Esophagus muscularis mucosa (tissue), 4 donors: ENCODE results near the gene ATRX. TPM values are rescaled to one million over a fixed set of nuclear protein-coding genes. Genes with fewer than 3 reads are reported as not detected.
A peak's percentile ranks its signal among the peaks of the same experiment; 100 is the strongest.

Experiments
- DNase-seq: peaks from one replicate; pipeline ENCODE4 v3.0.0-alpha.2; 2017; ENCODE audit errors: extremely low spot score
- H3K27ac ChIP-seq, 4 donors: fragments of 200-600 bp; sonication (generic); replicated peaks in 1 of 4; 1 replicate in 3 of 4; 2 replicates in 1 of 4; pipeline ENCODE4 v1.5.1; 2016 to 2019; ENCODE audit warnings: mild to moderate bottlenecking in 1 of 4
- H3K27me3 ChIP-seq, 4 donors: fragments of 200-600 bp; sonication (generic); one replicate each; pipeline versions ENCODE4 v1.5.1 to v1.6.0; 2016 to 2019
- H3K36me3 ChIP-seq, 4 donors: fragments of 200-600 bp; sonication (generic); one replicate each; pipeline ENCODE4 v1.5.1; 2016 to 2019
- H3K4me1 ChIP-seq, 4 donors: fragments of 200-600 bp; sonication (generic); one replicate each; pipeline ENCODE4 v1.5.1; 2016 to 2019
- H3K4me3 ChIP-seq, 4 donors: fragments of 200-600 bp; sonication (generic); 1 replicate in 2 of 4; 2 replicates in 2 of 4; pipeline ENCODE4 v1.5.1; 2016 to 2019; ENCODE audit warnings: mild to moderate bottlenecking in 4 of 4, moderate library complexity in 1 of 4
- H3K9me3 ChIP-seq, 4 donors: fragments of 200-600 bp; sonication (generic); 1 replicate in 3 of 4; 2 replicates in 1 of 4; pipeline ENCODE4 v1.5.1; 2016 to 2019
- EP300 ChIP-seq: sonication (generic); formaldehyde crosslinking; IDR thresholded peaks from one replicate; pipeline ENCODE4 v1.6.1; 2017; ENCODE audit warnings: antibody characterized with exemption
- POLR2A ChIP-seq: fragments of 450-650 bp; IDR thresholded peaks from one replicate; pipeline ENCODE4 v1.6.1; 2017; ENCODE audit warnings: antibody characterized with exemption, moderate library complexity, mild to moderate bottlenecking, low read depth
- POLR2AphosphoS5 ChIP-seq, 2 donors: sonication (generic); formaldehyde crosslinking; IDR thresholded peaks; one replicate each; pipeline ENCODE4 v1.6.1; 2017; ENCODE audit warnings: antibody characterized with exemption in 2 of 2
- WGBS: methylation state at CpG from one replicate; pipeline ENCODE4 v1.1.5; 2018; 5-methylcytosine and 5-hydroxymethylcytosine counted together
- intact Hi-C: fragments of 100-400 bp; cut with DNase I; formaldehyde crosslinking; loops from one replicate; pipeline ENCODE4 v1.15.1; 2023
- total RNA-seq, 4 donors: library from RNA; depleted of rRNA; stranded (reverse); fragments of >200 nt; gene quantifications; one replicate each; pipeline versions ENCODE4 v1.1.0 to v1.2.1, GENCODE V29; 2016
- TF ChIP-seq, protein P1 (sequence below), 3 experiments: fragments of 200-600 bp in 2 of 3; fragments of 450-650 bp in 1 of 3; sonication (generic) in 2 of 3; IDR thresholded peaks; one replicate each; pipeline ENCODE4 v1.5.1; 2017 to 2019; ENCODE audit warnings: antibody characterized with exemption in 3 of 3, mild to moderate bottlenecking in 2 of 3, moderate library complexity in 1 of 3

The ATRX gene
- total RNA-seq, 4 donors from 2014 or later = 71.1 to 105 (median 95.8) TPM

DNA sequence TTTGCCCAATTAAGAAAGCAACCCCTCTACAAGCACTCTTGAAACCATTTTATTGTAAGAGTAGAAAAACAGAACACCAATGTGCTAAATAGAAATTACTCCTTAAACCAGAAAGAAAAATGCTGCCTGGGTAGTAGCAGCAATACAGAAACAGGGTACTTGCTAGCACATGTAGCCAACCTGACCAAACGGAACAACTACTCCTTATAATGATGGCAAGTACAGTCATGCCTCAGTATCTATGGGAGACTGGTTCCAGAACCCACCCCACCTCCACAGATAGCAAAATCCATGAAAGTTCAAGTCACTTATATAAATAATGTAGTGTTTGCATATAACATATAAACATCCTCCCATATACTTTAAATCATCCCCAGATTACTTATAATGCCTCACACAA, 168.8 kb downstream of the ATRX start:
- Histone ChIP-seq H3K27me3 (no peaks in the 10 kb centered on the region), H3K4me3 (no peak overlapping the region), H3K27ac (no peak overlapping the region), H3K36me3 (peaks cover 0 to 15% (median 0%) of the 10 kb centered on the region in 4 donors), H3K4me1 (no peaks in the 10 kb centered on the region), H3K9me3 (no peaks in the 10 kb centered on the region)
- DNase-seq = no peak
- intact Hi-C loops = no loop called here
- 57% methylated on average over 1 of the region's 1 CpG for WGBS
- TF ChIP-seq, protein P1, sequence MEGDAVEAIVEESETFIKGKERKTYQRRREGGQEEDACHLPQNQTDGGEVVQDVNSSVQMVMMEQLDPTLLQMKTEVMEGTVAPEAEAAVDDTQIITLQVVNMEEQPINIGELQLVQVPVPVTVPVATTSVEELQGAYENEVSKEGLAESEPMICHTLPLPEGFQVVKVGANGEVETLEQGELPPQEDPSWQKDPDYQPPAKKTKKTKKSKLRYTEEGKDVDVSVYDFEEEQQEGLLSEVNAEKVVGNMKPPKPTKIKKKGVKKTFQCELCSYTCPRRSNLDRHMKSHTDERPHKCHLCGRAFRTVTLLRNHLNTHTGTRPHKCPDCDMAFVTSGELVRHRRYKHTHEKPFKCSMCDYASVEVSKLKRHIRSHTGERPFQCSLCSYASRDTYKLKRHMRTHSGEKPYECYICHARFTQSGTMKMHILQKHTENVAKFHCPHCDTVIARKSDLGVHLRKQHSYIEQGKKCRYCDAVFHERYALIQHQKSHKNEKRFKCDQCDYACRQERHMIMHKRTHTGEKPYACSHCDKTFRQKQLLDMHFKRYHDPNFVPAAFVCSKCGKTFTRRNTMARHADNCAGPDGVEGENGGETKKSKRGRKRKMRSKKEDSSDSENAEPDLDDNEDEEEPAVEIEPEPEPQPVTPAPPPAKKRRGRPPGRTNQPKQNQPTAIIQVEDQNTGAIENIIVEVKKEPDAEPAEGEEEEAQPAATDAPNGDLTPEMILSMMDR (IDR thresholded peaks at IDR 0.05) = no peak
- TF ChIP-seq POLR2A (no peak), POLR2AphosphoS5 (IDR thresholded peaks at IDR 0.05) (no peak), EP300 (no peak)

DNA sequence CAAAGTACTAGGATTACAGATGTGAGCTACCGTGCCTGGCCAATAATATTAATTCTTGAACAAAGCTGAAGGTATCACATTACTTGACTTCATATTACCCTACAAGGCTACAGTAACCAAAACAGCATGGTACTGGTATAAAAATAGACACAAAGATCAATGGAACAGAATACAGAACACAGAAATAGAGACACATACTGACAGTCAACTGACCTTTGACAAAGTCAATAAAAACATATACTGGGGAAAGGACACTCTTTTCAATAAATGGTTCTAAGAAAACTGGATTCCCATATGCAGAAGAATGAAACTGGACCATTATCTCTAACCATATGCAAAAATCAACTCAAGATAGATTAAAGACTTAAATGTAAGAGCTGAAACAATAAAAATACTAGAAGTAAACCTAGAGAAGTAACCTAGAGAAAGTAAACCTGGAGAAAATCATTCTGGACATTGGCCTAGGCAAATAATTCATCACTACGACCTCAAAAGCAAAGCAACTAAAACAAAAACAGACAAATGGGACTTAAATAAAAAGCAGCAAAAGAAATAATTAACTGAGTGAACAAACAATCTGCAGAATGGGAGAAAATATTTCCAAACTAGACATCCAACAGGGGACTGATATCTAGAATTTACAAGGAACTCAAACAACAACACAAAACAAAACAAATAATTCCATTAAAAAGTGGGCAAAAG, 182.2 kb downstream of the ATRX start:
- Histone ChIP-seq H3K4me1 (no peaks in the 10 kb centered on the region), H3K4me3 (no peak overlapping the region), H3K9me3 (no peaks in the 10 kb centered on the region), H3K27ac (no peak overlapping the region), H3K27me3 (no peaks in the 10 kb centered on the region), H3K36me3 (peaks cover 0 to 6% (median 2%) of the 10 kb centered on the region in 4 donors)
- whole genome bisulfite sequencing = 45% methylated on average over 2 of the region's 2 CpGs
- TF ChIP-seq POLR2AphosphoS5 (IDR thresholded peaks at IDR 0.05) = no peak
- TF ChIP-seq, protein P1 (IDR thresholded peaks at IDR 0.05) = no peak
- no peak for TF ChIP-seq POLR2A
- DNase-seq = no peak
- intact Hi-C loops = no loop called here

DNA sequence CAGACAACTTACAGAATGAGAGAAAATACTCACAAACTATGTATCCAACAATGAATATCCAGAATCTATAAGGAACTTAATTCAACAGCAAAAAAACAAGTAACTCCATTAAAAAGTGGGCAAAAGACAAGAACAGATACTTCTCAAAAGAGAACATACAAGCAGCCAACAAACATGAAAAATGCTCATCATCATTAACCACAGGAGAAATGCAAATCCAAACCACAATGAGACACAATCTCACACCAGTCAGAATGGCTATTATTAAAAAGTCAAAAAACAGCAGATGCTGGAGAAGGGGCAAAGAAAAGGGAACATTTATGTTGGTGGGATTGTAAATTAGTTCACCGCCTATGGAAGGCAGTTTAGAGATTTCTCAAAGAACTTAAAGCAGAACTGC, 188.5 kb downstream of the ATRX start:
- Histone ChIP-seq H3K9me3 (no peaks in the 10 kb centered on the region), H3K36me3 (peaks cover 0 to 15% (median 6%) of the 10 kb centered on the region in 4 donors), H3K27ac (no peak overlapping the region), H3K27me3 (no peaks in the 10 kb centered on the region), H3K4me3 (no peak overlapping the region), H3K4me1 (no peaks in the 10 kb centered on the region)
- no peak for DNase-seq
- 95% methylated on average over 1 of the region's 1 CpG for WGBS
- TF ChIP-seq, protein P1 (IDR thresholded peaks at IDR 0.05) = no peak
- TF ChIP-seq POLR2AphosphoS5 (IDR thresholded peaks at IDR 0.05) = no peak
- TF ChIP-seq POLR2A = no peak
- no peak for TF ChIP-seq EP300
- intact Hi-C loops = no loop called here

DNA sequence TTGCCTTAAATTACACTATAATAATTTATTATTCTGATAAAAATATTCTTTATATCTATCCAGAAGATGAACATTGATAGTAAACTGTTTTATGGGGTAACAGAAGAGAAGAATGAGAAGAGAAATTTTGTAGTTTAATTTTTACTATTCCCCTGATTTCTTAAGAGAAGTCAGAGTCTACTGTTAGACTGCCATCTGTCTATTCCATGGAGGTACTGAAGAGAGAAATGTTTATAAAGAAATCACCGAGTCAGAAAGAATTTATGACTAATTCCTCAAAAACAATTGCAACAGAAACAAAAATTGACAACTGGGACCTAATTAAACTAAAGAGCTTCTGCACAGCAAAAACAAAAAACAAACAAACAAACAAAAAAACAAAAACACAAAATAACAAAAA, 188.9 kb downstream of the ATRX start:
- H3K27ac ChIP-seq = no peak overlapping the region
- no peak for DNase-seq
- H3K36me3 ChIP-seq = peaks cover 0 to 19% (median 6%) of the 10 kb centered on the region in 4 donors
- H3K9me3 ChIP-seq = no peaks in the 10 kb centered on the region
- 45% methylated on average over 1 of the region's 1 CpG for WGBS
- TF ChIP-seq, protein P1 (IDR thresholded peaks at IDR 0.05) = peak in 2 of 3 experiments; percentile 14 to 33
- no peak for TF ChIP-seq POLR2AphosphoS5 (IDR thresholded peaks at IDR 0.05)
- intact Hi-C loops = no loop called here
- no peaks in the 10 kb centered on the region for H3K27me3 ChIP-seq
- no peak overlapping the region for H3K4me3 ChIP-seq
- H3K4me1 ChIP-seq = no peaks in the 10 kb centered on the region

DNA sequence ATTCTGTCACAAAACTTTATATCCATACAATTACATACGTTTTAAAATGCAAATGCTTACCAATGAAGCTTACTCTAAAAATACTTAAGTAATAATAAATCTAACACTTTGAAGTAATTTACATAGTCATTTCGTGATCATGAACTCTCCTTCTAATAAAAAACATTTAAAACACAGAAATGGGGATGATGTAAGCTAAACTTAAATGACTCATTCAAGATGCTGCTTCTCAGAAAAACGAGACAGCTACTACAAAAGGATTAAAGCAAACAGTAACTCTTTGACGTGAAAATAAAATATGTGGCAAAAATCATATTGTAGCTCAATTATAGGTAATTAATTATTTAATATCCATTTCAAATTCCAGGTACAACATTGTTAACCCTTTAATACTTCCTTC, 190.2 kb downstream of the ATRX start:
- WGBS = 70% methylated on average over 4 of the region's 4 CpGs

More for the DNA sequence above, 190.2 kb downstream of the ATRX start:
- Histone ChIP-seq H3K4me3 (no peak overlapping the region), H3K27me3 (no peaks in the 10 kb centered on the region), H3K4me1 (no peaks in the 10 kb centered on the region), H3K27ac (no peak overlapping the region), H3K9me3 (no peaks in the 10 kb centered on the region), H3K36me3 (peaks cover 0 to 24% (median 6%) of the 10 kb centered on the region in 4 donors)
- no peak for TF ChIP-seq EP300
- TF ChIP-seq, protein P1 (IDR thresholded peaks at IDR 0.05) = no peak
- TF ChIP-seq POLR2A = no peak
- TF ChIP-seq POLR2AphosphoS5 (IDR thresholded peaks at IDR 0.05) = no peak
- no peak for DNase-seq
- intact Hi-C loops = no loop called here
